ENCODE data around the gene PLPPR2.

DNA sequence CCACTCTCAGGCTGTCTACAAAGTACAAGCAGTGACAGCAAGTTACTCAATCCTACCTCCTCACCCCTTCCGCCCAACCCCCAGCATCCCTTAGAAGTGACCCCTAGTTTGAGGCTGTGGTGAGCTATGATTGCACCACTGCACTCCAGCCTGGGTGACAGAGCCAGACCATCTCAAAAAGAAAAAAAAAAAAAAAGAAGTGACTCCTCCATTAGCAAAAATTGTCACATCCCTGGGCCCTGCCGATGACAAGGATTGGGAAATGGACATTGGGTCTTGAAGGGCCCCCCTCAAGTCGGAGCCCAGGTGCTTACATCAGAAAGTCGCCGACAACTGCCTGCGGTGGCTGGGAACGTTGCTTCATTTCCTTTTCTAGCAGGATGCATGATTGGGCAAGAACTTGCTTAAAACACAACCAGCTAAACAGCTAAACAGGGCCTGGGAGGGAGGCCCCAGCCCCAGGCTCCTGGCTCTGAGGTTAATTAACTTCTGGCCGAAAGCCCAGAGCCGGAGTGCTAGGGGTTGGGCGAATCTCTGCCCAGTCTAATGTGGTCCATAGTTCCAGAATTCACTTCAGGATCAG, 31.1 kb upstream of the PLPPR2 start:
- TF ChIP-seq, protein P1, sequence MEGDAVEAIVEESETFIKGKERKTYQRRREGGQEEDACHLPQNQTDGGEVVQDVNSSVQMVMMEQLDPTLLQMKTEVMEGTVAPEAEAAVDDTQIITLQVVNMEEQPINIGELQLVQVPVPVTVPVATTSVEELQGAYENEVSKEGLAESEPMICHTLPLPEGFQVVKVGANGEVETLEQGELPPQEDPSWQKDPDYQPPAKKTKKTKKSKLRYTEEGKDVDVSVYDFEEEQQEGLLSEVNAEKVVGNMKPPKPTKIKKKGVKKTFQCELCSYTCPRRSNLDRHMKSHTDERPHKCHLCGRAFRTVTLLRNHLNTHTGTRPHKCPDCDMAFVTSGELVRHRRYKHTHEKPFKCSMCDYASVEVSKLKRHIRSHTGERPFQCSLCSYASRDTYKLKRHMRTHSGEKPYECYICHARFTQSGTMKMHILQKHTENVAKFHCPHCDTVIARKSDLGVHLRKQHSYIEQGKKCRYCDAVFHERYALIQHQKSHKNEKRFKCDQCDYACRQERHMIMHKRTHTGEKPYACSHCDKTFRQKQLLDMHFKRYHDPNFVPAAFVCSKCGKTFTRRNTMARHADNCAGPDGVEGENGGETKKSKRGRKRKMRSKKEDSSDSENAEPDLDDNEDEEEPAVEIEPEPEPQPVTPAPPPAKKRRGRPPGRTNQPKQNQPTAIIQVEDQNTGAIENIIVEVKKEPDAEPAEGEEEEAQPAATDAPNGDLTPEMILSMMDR (conservative IDR thresholded peaks at IDR 0.05 in 1 of 2, IDR thresholded peaks at IDR 0.05 in 1 of 2; ENCODE audit: extremely low read depth in 1 of 2, insufficient read depth in 1 of 2, low read depth in 1 of 2, low read length in 2 of 2): no peak
- TF ChIP-seq EZH2 (IDR thresholded peaks at IDR 0.05; ENCODE audit: borderline replicate concordance, low read length): no peak
